Hypothalamus (tissue), 51 donors: ENCODE measurements around the gene TLL2.

Experiments
- DNase-seq, 51 donors: peaks; one replicate each; lab custom pipeline; 2025; lab: John Stamatoyannopoulos, UW

TLL2 gene

GRCh38 chr10:96509017-96509641 is 4.6 kb downstream of the TLL2 start:
- DNase-seq, result no peak

DNA sequence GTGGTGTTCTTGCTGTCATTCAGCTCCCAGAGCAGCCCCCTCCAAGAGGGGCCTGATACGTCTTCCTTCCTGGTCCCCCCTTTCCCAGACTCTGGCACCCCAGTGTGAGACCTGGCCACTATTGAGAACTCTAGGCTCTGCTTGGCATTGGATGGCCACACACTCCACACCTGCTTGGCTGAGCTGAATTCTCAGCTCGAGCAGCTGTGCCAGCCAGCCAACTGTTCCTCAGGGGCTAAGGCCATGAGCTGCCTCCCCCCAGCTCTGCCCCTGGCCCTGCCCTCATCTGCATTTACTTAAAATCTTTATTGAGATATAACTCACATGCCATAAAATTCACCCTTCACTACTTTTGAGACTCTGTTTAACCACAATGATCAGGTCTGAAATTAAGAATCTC is 6.7 kb downstream of the TLL2 start:
- no peak for DNase-seq

- DNase-seq, result no peak
Measured at GRCh38 chr10:96505150-96506136, 8.3 kb downstream of the TLL2 start.

- DNase-seq, result peak in 1 of 51 donors; percentile 5
Measured at GRCh38 chr10:96502561-96503282, 11.0 kb downstream of the TLL2 start.

DNA sequence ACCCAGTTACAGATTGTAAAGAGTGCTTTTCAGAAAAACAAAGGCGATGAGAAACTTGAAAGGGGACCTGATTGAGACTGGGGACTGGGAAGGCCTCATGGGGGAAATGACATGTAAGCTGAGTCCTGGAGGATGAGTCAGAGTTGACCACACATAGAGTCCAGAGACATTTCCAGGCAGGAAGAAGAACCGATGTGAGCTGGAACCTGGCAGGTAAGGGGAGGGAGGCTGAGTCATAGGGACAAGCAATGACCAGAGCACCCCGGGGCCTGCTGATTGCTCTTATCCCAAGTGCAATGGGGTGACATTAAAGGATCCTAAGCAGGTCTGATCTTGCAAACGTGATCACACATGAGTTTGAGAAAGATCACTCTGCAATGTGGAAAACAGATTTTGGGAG is 11.7 kb downstream of the TLL2 start:
- DNase-seq, result no peak

DNA sequence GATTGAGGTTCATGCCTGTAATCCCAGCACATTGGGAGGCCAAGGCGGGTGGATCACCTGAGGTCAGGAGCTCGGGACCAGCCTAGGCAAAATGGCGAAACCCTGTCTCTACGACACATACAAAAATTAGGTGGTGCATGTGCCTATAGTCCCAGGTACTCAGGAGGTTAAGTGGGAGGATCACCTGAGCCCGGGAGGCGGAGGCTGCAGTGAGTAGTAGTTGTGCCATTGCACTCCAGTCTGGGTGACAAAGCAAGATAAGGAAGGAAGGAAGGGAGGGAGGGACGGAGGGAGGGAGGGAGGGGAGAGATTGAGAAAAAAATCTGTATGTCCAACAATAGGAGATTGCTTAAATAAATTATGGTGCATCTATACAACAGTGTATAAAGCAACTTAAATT is 13.2 kb downstream of the TLL2 start:
- DNase-seq, result no peak

DNA sequence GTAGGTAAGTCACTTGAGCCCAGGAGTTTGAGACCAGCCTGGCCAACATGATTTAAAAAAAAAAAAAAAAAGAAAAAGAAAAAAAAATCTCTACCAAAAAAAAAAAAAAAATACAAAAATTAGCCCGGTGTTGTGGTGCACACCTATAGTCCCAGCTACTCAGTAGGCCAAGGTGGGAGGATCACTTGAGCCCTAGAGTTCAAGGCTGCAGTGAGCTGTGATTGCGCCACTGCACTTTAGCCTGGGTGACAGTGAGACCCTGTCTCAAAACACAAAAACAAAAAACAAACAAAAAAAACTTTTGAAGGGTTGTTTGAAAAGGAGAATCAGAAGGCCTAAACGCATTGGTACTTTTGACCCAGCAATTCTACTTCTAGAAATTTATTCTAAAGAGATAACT is 13.7 kb downstream of the TLL2 start:
- no peak for DNase-seq

GRCh38 chr10:96497391-96497790 is 16.3 kb downstream of the TLL2 start:
- no peak for DNase-seq

DNA sequence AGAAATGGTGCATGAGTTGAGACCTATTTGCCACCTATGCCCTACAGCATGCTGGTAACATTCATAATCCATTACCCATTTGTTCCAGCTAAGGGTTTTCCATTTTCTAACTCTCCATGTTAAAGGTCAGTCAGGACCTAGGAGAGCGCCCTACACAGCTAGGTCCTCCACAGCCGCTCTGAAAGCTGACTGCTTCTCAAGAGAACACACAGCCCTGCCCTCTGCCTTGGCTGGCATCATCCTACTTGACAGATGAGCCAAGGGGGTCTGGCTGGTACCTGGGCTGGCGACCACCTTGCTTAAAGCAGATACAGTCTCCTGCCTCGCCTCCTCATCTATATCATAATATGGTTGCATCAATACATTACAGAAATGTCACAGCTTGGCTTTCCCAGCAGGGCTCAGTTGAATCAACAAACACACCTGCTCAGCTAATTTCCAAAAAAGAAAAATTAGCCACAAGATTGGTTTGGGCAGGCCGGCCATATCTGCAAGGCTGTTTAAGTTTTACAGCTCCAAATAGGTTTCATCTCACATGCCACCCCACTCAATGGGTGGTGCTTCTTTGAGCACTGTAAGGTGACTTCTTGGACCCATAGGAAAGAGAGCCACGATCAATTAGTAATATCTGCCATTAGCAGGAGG is 17.3 kb downstream of the TLL2 start:
- no peak for DNase-seq

DNA sequence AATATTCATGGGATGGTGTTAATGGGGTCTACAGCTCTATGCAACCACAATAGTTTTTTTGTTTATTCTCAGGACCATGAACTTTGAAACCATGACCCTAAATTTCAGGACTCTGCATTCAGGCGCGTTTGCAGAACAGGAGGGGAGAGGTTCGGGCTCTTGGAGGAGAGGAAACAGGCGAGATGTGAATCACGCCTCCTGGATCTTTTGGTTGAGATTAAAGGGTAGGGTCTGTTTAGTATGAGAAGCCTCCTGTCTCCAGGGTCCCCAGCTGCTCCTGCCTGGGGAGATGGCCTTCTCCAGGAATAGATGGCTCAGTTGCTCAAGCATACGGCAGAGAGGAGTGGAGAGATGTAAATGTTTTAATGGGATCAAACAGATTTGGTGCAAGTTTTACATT is 18.2 kb downstream of the TLL2 start:
- DNase-seq, result no peak

DNA sequence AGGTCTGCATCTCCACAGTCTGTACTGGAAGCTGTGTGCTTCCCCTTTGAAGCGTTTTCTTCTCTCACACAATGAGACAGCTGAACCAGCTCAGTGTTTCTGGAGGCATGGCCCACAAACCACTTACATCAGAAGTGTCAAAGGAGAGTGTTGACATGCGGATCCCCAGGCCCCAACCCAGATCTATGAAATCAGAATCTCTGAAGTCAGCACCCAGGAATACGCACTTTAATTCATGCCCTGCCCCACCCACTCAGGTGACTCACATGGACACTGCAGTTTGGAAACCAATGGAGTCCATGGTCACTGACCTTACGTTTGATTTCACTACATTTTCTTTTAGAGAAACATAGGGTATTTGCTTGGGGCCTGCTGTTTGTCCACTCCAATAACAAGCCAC is 19.0 kb downstream of the TLL2 start:
- no peak for DNase-seq

DNA sequence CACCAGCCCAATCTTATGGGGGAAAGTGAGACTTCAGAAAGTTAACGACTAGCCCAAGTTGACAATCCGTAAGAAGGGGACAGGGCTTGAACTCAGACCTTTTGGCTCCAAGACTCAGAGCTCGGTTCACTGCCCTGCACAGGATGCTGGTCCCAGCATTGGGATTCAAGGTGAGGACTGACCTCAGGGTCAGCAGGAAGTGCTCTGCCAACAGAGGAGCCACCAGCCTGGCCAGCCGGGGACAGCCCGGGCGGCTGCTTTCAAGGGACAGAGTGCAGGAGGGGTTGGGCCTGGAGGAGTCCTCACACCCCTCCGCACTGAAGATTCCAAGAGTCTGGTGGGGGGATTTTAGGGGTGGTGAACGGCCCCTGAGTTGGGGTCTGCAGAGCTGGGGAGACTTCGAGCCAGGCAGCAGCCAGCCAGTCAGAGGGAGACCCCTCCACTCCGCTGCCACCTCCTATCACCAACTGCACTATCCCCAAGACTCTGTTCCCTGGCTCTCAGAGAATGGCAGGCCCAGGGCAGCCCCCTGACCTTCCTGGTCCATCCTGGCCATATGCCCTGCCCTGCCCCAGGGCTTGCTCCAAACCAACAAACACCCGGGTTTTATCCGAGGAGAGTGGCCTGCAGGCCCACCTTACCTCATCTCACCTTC is 19.7 kb downstream of the TLL2 start:
- no peak for DNase-seq

- DNase-seq, result no peak
Measured at GRCh38 chr10:96493254-96493653, 20.5 kb downstream of the TLL2 start.

DNA sequence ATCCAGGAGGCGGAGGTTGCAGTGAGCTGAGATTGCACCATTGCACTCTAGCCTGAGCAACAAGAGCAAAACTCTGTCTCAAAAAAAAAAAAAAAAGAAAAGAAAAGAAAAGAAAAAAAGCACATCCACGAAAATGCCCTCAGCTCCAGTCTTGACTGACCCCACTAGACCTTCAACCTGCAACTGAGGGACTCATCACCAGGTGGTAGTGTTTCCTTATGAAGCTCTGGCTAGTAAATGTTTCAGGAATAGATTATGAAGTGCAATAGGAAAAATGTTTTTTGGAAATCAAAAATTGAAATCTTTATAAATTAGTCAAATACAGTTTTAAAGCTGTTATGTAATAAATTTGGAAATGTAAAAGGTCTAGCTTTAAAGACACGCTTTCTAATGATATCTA is 22.4 kb downstream of the TLL2 start:
- DNase-seq, result no peak

- no peak for DNase-seq
Measured at GRCh38 chr10:96488161-96488935, 25.4 kb downstream of the TLL2 start.

GRCh38 chr10:96482815-96483588 is 30.7 kb downstream of the TLL2 start:
- DNase-seq, result no peak

- DNase-seq, result no peak
Measured at GRCh38 chr10:96478355-96478754, 35.4 kb downstream of the TLL2 start.

DNA sequence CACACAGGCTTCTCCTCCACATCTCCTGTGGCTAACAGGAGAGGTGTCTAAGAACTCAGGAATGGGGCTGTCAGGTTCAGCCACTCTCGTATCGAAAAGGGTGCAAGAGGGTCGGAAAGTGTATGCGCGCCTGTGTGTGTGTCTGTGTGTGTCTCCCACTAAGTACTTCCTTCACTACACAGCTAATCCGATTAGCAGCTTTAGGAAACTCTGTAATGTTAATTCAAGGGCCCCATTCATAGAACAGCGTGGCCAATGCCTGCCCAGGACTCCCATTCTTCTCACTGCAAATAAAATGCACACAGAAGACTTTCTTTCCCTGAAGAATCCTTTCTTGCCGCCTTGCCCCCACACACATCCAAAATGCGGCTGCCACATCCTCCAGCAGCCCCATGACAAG is 39.9 kb downstream of the TLL2 start:
- no peak for DNase-seq
